Stimulated activated CD8-positive, alpha-beta memory T cell treated with anti-CD3 and anti-CD28 coated beads, Interleukin-4, amount 100 ng/mL, for 1 hour (primary cell): ENCODE results near the gene STRAP.

Experiments used
- DNase-seq, 2 donors: peaks; one replicate each; pipeline ENCODE4 v3.0.0-alpha.2; 2020; ENCODE audit warnings: low read depth in 2 of 2, low spot score in 1 of 2

STRAP gene

GRCh38 chr12:15882118-15882971, at the start of gene STRAP:
STRAP (plus strand) TSS chr12:15882387; CDS start chr12:15882708, 321 bp downstream.
- peak; percentile 89 to 93 for DNase-seq

GRCh38 chr12:15834575-15834974, 47.6 kb upstream of the STRAP start:
- no peak for DNase-seq

- no peak for DNase-seq
These were observed 44.9 kb upstream of the STRAP start for GRCh38 chr12:15837141-15837790.

GRCh38 chr12:15839041-15839440, 43.1 kb upstream of the STRAP start:
- no peak for DNase-seq

GRCh38 chr12:15839682-15840081, 42.5 kb upstream of the STRAP start:
- DNase-seq = no peak

- DNase-seq = no peak
These were observed 40.1 kb upstream of the STRAP start for GRCh38 chr12:15842108-15842507.

- no peak for DNase-seq
These were observed 35.3 kb upstream of the STRAP start for GRCh38 chr12:15846887-15847286.

GRCh38 chr12:15848606-15849005, 33.6 kb upstream of the STRAP start:
- no peak for DNase-seq

- DNase-seq = no peak
These were observed 31.1 kb upstream of the STRAP start for GRCh38 chr12:15851045-15851620.

GRCh38 chr12:15851919-15852318, 30.3 kb upstream of the STRAP start:
- DNase-seq = no peak

GRCh38 chr12:15852383-15852782, 29.8 kb upstream of the STRAP start:
- no peak for DNase-seq

GRCh38 chr12:15853877-15854276, 28.3 kb upstream of the STRAP start:
- DNase-seq = no peak

- no peak for DNase-seq
These were observed 27.3 kb upstream of the STRAP start for GRCh38 chr12:15854916-15855315.

- no peak for DNase-seq
These were observed 26.5 kb upstream of the STRAP start for GRCh38 chr12:15855646-15856045.

- no peak for DNase-seq
These were observed 25.8 kb upstream of the STRAP start for GRCh38 chr12:15856097-15856982.

- DNase-seq = no peak
These were observed 23.8 kb upstream of the STRAP start for GRCh38 chr12:15858353-15858752.

- DNase-seq = no peak
These were observed 23.1 kb upstream of the STRAP start for GRCh38 chr12:15859116-15859515.

GRCh38 chr12:15861404-15861803, 20.8 kb upstream of the STRAP start:
- no peak for DNase-seq

- DNase-seq = no peak
These were observed 19.3 kb upstream of the STRAP start for GRCh38 chr12:15862840-15863239.

GRCh38 chr12:15863372-15863771, 18.8 kb upstream of the STRAP start:
- no peak for DNase-seq

GRCh38 chr12:15863984-15864383, 18.2 kb upstream of the STRAP start:
- DNase-seq = no peak
